ENCODE measurements around the gene KRT8. TPM values are rescaled to one million over a fixed set of nuclear protein-coding genes. Genes with fewer than 3 reads are reported as not detected.
"Not testable (repeated sequence)": the region's sequence is repeated elsewhere in the genome, so short reads cannot be mapped to it uniquely, and the experiment has no call there.

KRT8 gene
- total RNA-seq, 1 experiment from 2014 or later: not detected

- no peak overlapping the region for H3K4me2 ChIP-seq (ENCODE audit: low read depth, low read length, poor library complexity, severe bottlenecking)
- no peaks in the 10 kb centered on the region for H4K20me1 ChIP-seq (ENCODE audit: insufficient read depth, low read depth, low read length)
- H3K27ac ChIP-seq (ENCODE audit: low read length): no peak overlapping the region
- H3K4me3 ChIP-seq (ENCODE audit: low read length): no peak overlapping the region
- H3K9me2 ChIP-seq (replicated peaks; ENCODE audit: insufficient read depth, low read length): no peaks in the 10 kb centered on the region
- no peaks in the 10 kb centered on the region for H3K36me3 ChIP-seq (ENCODE audit: insufficient read depth, low read length)
- H2AFZ ChIP-seq (ENCODE audit: low read length): no peak overlapping the region
- no peaks in the 10 kb centered on the region for H3K79me2 ChIP-seq (ENCODE audit: low read length)
- H3K27me3 ChIP-seq (ENCODE audit: low read length): no peaks in the 10 kb centered on the region
- no peak overlapping the region for H3K9ac ChIP-seq (ENCODE audit: low read length)
- no peaks in the 10 kb centered on the region for H3K4me1 ChIP-seq (ENCODE audit: low read length)
- H3K9me3 ChIP-seq (ENCODE audit: low read length): no peaks in the 10 kb centered on the region
- DNase-seq: no peak
Observed at GRCh38 chr12:52892207-52892852, 12.5 kb downstream of the KRT8 start.

DNA sequence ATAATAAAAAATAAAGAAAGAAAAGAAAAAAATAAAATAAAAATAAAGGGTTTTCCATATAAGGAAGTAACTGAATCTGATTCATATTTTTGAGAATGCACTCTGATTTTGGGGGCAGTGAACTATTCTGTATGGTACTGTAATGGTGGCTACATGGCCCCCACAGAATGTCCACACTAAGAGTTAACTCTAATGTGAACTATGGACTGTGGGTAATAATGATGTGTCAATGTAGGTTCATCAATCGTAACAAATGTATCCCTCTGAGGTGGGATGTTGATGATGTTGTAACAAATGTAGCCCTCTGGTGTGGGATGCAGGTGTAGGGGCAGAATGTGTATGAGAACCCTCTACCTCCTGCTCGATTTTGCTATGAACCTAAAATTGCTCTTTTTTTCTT, 13.8 kb downstream of the KRT8 start:
- Histone ChIP-seq H3K27ac (ENCODE audit: low read length) (no peak overlapping the region), H2AFZ (ENCODE audit: low read length) (no peak overlapping the region), H3K36me3 (ENCODE audit: insufficient read depth, low read length) (no peaks in the 10 kb centered on the region), H3K4me2 (ENCODE audit: low read depth, low read length, poor library complexity, severe bottlenecking) (no peak overlapping the region), H3K4me3 (ENCODE audit: low read length) (no peak overlapping the region), H3K9me3 (ENCODE audit: low read length) (no peaks in the 10 kb centered on the region), H3K9me2 (replicated peaks; ENCODE audit: insufficient read depth, low read length) (no peaks in the 10 kb centered on the region), H3K9ac (ENCODE audit: low read length) (no peak overlapping the region), H3K4me1 (ENCODE audit: low read length) (no peaks in the 10 kb centered on the region), H3K27me3 (ENCODE audit: low read length) (no peaks in the 10 kb centered on the region), H3K79me2 (ENCODE audit: low read length) (no peaks in the 10 kb centered on the region), H4K20me1 (ENCODE audit: insufficient read depth, low read depth, low read length) (no peaks in the 10 kb centered on the region)
- DNase-seq: no peak

DNA sequence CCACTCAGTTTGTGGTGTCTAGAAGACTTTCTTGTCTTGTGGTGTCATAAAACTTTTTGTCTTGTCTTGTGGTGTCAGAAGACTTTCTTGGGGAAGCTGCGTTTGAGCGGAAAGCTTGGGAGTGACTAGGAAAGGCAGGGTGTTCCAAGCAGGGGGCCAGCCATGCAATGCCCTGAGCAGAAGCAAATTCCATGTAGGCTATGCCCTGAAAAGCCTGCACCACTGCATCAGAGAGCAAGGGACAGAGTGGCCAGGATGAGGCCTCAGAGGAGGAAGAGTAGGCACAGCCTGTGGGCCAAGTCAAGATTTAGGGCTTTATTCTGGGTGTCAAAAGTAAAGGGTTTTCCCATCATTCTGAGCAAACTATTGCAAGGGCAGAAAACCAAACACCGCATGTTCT, 14.5 kb downstream of the KRT8 start:
- Histone ChIP-seq H4K20me1 (ENCODE audit: insufficient read depth, low read depth, low read length) (no peaks in the 10 kb centered on the region), H3K9ac (ENCODE audit: low read length) (no peak overlapping the region), H3K27me3 (ENCODE audit: low read length) (no peaks in the 10 kb centered on the region)

GRCh38 chr12:52884526-52885293, 20.2 kb downstream of the KRT8 start:
- 0 out of 2 replicates have a peak, but pooled peaks cover 2% of the 10 kb centered on the region for H4K20me1 ChIP-seq (ENCODE audit: insufficient read depth, low read depth, low read length)
- H3K79me2 ChIP-seq (ENCODE audit: low read length): no peaks in the 10 kb centered on the region
- DNase-seq: peak; percentile 89
- H3K4me1 ChIP-seq (ENCODE audit: low read length): no peaks in the 10 kb centered on the region; the same call in 1 of the 2 replicates
- H3K36me3 ChIP-seq (ENCODE audit: insufficient read depth, low read length): no peaks in the 10 kb centered on the region
- H3K27ac ChIP-seq (ENCODE audit: low read length): no peak overlapping the region
- no peak overlapping the region for H3K9ac ChIP-seq (ENCODE audit: low read length)
- H2AFZ ChIP-seq (ENCODE audit: low read length): no peak overlapping the region
- H3K4me2 ChIP-seq (ENCODE audit: low read depth, low read length, poor library complexity, severe bottlenecking): no peak overlapping the region
- H3K9me2 ChIP-seq (replicated peaks; ENCODE audit: insufficient read depth, low read length): no peaks in the 10 kb centered on the region
- H3K4me3 ChIP-seq (ENCODE audit: low read length): no peak overlapping the region
- no peaks in the 10 kb centered on the region for H3K9me3 ChIP-seq (ENCODE audit: low read length)
- no peaks in the 10 kb centered on the region for H3K27me3 ChIP-seq (ENCODE audit: low read length)

More for the DNA sequence above, 14.5 kb downstream of the KRT8 start:
- H3K4me2 ChIP-seq (ENCODE audit: low read depth, low read length, poor library complexity, severe bottlenecking): no peak overlapping the region
- H3K9me3 ChIP-seq (ENCODE audit: low read length): no peaks in the 10 kb centered on the region
- no peaks in the 10 kb centered on the region for H3K9me2 ChIP-seq (replicated peaks; ENCODE audit: insufficient read depth, low read length)
- no peak overlapping the region for H3K27ac ChIP-seq (ENCODE audit: low read length)
- H3K79me2 ChIP-seq (ENCODE audit: low read length): no peaks in the 10 kb centered on the region
- H3K36me3 ChIP-seq (ENCODE audit: insufficient read depth, low read length): no peaks in the 10 kb centered on the region
- no peak overlapping the region for H3K4me3 ChIP-seq (ENCODE audit: low read length)
- no peak overlapping the region for H2AFZ ChIP-seq (ENCODE audit: low read length)
- H3K4me1 ChIP-seq (ENCODE audit: low read length): no peaks in the 10 kb centered on the region
- no peak for DNase-seq

DNA sequence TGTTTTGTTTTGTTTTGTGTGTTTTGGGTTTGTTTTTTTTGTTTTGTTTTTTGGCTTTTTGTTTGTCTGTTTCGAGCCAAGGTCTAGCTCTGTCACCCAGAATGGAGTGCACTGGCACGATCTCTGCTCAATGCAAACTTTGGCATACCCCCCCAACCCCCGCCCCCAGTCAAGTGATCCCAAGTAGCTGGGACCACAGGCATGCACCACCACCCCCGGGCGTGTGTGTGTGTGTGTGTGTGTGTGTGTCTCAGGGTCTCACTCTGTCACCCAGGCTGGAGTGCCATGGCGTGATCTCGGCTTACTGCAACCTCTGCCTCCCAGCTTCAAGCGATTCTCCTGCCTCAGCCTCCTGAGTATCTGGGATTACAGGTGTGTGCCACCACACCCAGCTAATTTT, 24.4 kb downstream of the KRT8 start:
- H3K27me3 ChIP-seq (ENCODE audit: low read length); H3K79me2 ChIP-seq (ENCODE audit: low read length); H4K20me1 ChIP-seq (ENCODE audit: insufficient read depth, low read depth, low read length); H3K27ac ChIP-seq (ENCODE audit: low read length); H3K4me2 ChIP-seq (ENCODE audit: low read depth, low read length, poor library complexity, severe bottlenecking); H3K9me2 ChIP-seq (replicated peaks; ENCODE audit: insufficient read depth, low read length); H3K4me1 ChIP-seq (ENCODE audit: low read length); DNase-seq; H3K4me3 ChIP-seq (ENCODE audit: low read length); H3K36me3 ChIP-seq (ENCODE audit: insufficient read depth, low read length); H2AFZ ChIP-seq (ENCODE audit: low read length); H3K9ac ChIP-seq (ENCODE audit: low read length); H3K9me3 ChIP-seq (ENCODE audit: low read length): not testable (repeated sequence)

DNA sequence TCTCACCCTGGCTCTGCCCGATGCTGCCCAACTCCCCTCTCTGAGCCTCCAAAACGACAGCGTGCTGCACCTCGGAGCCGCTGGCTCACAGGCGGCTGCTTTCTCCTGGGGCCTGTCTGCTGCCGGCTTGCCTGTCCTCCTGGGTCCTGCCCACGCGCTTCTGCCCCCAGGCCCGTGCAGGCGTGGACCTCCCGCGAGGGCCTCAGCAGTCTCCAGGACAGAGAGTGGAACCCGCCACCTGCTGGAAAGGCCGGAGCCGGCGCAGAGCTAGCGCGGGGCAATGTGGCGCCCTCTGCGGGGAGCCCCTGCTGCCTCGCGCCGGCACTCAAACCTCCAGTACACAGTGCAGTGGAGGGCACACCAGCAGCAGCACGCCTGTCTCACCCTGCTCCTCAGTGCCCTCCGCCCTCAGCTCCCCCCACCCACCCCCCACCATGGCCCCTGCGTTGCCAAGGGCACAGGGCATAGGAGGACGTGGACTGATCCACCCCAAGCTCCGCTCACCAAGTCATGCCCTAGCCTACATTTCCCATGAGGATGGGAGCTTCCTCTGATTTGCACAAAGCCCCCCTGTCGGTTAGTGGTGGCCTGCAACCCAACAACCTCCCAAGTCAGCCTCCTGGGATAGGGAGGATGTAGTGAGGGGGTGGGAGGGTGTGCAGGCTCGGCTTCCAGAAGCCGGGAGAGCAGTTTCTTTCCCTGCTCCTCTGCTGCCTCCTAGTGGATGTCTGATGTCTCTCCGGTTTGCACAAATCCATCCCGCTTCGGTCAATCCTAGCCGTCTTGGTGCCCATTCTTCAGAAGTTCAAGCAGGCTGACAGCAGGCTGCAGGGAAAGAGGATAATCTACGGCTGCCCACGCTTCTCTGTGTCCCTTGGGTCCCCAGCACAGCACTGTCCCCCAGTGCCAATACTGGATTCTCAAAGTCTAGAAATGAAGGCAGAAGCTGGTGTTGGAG, 25.2 kb downstream of the KRT8 start:
- Histone ChIP-seq H3K36me3 (ENCODE audit: insufficient read depth, low read length) (no peaks in the 10 kb centered on the region), H3K9me2 (replicated peaks; ENCODE audit: insufficient read depth, low read length) (no peaks in the 10 kb centered on the region), H4K20me1 (ENCODE audit: insufficient read depth, low read depth, low read length) (0 out of 2 replicates have a peak, but pooled peaks cover 2% of the 10 kb centered on the region), H3K79me2 (ENCODE audit: low read length) (no peaks in the 10 kb centered on the region), H3K27me3 (ENCODE audit: low read length) (no peaks in the 10 kb centered on the region), H3K9me3 (ENCODE audit: low read length) (no peaks in the 10 kb centered on the region), H3K4me3 (ENCODE audit: low read length) (no peak overlapping the region), H3K4me2 (ENCODE audit: low read depth, low read length, poor library complexity, severe bottlenecking) (peak overlapping the region; percentile 11), H3K27ac (ENCODE audit: low read length) (no peak overlapping the region), H2AFZ (ENCODE audit: low read length) (no peak overlapping the region; the same call in 1 of the 2 replicates), H3K4me1 (ENCODE audit: low read length) (peaks cover 3% of the 10 kb centered on the region), H3K9ac (ENCODE audit: low read length) (peak overlapping the region; percentile 26; the same call in 1 of the 2 replicates)
- DNase-seq: peak; percentile 90

- H3K9ac ChIP-seq (ENCODE audit: low read length): peak overlapping the region; percentile 26; the same call in 1 of the 2 replicates
- no peaks in the 10 kb centered on the region for H3K79me2 ChIP-seq (ENCODE audit: low read length)
- H3K27me3 ChIP-seq (ENCODE audit: low read length): no peaks in the 10 kb centered on the region
Observed at GRCh38 chr12:52878507-52879393, 26.1 kb downstream of the KRT8 start.

More at GRCh38 chr12:52878507-52879393, 26.1 kb downstream of the KRT8 start:
- H3K9me3 ChIP-seq (ENCODE audit: low read length): no peaks in the 10 kb centered on the region
- peaks cover 3% of the 10 kb centered on the region for H3K4me1 ChIP-seq (ENCODE audit: low read length)
- H4K20me1 ChIP-seq (ENCODE audit: insufficient read depth, low read depth, low read length): 0 out of 2 replicates have a peak, but pooled peaks cover 2% of the 10 kb centered on the region
- no peak overlapping the region for H3K27ac ChIP-seq (ENCODE audit: low read length)
- H3K36me3 ChIP-seq (ENCODE audit: insufficient read depth, low read length): no peaks in the 10 kb centered on the region
- peak overlapping the region; percentile 11 for H3K4me2 ChIP-seq (ENCODE audit: low read depth, low read length, poor library complexity, severe bottlenecking)
- no peak overlapping the region for H2AFZ ChIP-seq (ENCODE audit: low read length)
- DNase-seq: no peak
- H3K4me3 ChIP-seq (ENCODE audit: low read length): no peak overlapping the region
- no peaks in the 10 kb centered on the region for H3K9me2 ChIP-seq (replicated peaks; ENCODE audit: insufficient read depth, low read length)

All from Karpas-422 (cell line).